Karpas-422 (cell line): ENCODE results near the gene LCAT. TPM values are rescaled to one million over a fixed set of nuclear protein-coding genes. Genes with fewer than 3 reads are reported as not detected.
A peak's percentile ranks its signal among the peaks of the same experiment; 100 is the strongest.

Source experiments
- DNase-seq: peaks from one replicate; pipeline ENCODE4 v3.0.0-alpha.2; 2015
- H2AFZ ChIP-seq: fragments of 200-600 bp; sonication (generic); 2 replicates; pipeline ENCODE4 v1.6.1; 2014; ENCODE audit warnings: antibody characterized with exemption, low read length, mixed read lengths
- H3K27ac ChIP-seq: fragments of 200-600 bp; sonication (generic); 2 replicates; pipeline ENCODE4 v1.5.1; 2014; ENCODE audit warnings: mild to moderate bottlenecking, low read length, moderate library complexity
- H3K27me3 ChIP-seq: fragments of 200-600 bp; sonication (generic); 2 replicates; pipeline ENCODE4 v1.6.1; 2014; ENCODE audit warnings: low read length, mixed read lengths
- H3K36me3 ChIP-seq: fragments of 200-600 bp; sonication (generic); 2 replicates; pipeline ENCODE4 v1.6.1; 2014; ENCODE audit warnings: low read length, mixed read lengths; ENCODE audit not compliant: insufficient read depth
- H3K4me1 ChIP-seq: fragments of 200-600 bp; sonication (generic); 2 replicates; pipeline ENCODE4 v1.6.1; 2014; ENCODE audit warnings: mild to moderate bottlenecking, low read length, mixed read lengths
- H3K4me2 ChIP-seq: fragments of 200-600 bp; sonication (generic); 2 replicates; pipeline ENCODE4 v1.6.1; 2014; ENCODE audit warnings: low read length, low read depth, mild to moderate bottlenecking; ENCODE audit not compliant: poor library complexity, severe bottlenecking
- H3K4me3 ChIP-seq: fragments of 200-600 bp; sonication (generic); 2 replicates; pipeline ENCODE4 v1.5.1; 2014; ENCODE audit warnings: mild to moderate bottlenecking, antibody characterized with exemption, low read length, mixed read lengths
- H3K79me2 ChIP-seq: fragments of 200-600 bp; sonication (generic); 2 replicates; pipeline ENCODE4 v1.6.1; 2014; ENCODE audit warnings: mild to moderate bottlenecking, low read length, mixed read lengths
- H3K9ac ChIP-seq: fragments of 200-600 bp; sonication (generic); 2 replicates; pipeline ENCODE4 v1.6.0; 2014; ENCODE audit warnings: low read length
- H3K9me2 ChIP-seq: fragments of 200-600 bp; sonication (generic), shearing (Covaris generic); replicated peaks from 2 replicates; pipeline ENCODE4 v1.6.0; 2014; ENCODE audit warnings: mild to moderate bottlenecking, low read length, moderate library complexity; ENCODE audit not compliant: insufficient read depth
- H3K9me3 ChIP-seq: fragments of 300-700, 200-600 bp; sonication (generic); 2 replicates; pipeline ENCODE4 v1.6.1; 2014; ENCODE audit warnings: low read length, mixed read lengths
- H4K20me1 ChIP-seq: fragments of 200-600 bp; sonication (generic); 2 replicates; pipeline ENCODE4 v1.6.1; 2014; ENCODE audit warnings: mild to moderate bottlenecking, antibody characterized with exemption, low read length, low read depth; ENCODE audit not compliant: insufficient read depth
- total RNA-seq: library from RNA; depleted of rRNA; stranded (reverse); fragments of >200 nt; shearing (Covaris generic); gene quantifications from 2 replicates; pipeline ENCODE4 v1.2.3, GENCODE V29; 2014; ENCODE audit warnings: low replicate concordance

LCAT gene
- total RNA-seq, 1 experiment from 2014 or later = 1.3 TPM

DNA sequence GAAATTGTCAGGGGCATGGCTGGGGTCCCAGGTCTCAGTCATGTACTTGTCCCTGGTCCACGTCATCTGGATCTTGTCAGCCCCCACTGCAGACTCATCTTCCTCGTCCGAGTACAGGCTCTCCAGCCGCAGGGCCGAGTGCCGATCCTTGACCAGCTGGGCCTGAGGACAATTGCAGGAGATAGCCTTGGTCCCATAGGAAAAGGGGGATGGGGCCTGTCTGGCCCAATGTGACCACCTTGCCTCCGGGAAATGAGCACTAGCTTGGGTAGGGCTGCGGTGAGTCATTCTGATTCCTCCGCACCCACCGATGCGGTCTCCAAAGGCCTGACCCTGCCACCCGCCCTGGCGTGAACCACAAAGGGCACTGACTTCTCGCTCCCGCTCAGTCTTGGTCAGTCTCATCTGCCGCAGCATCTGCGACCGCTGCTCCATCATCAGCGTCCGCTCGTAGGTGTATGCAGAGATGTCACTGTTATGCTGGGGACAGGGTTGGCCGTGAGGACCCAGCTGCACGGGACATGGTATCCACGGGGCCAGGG, 1.5 kb upstream of the LCAT start:
- no peaks in the 10 kb centered on the region for H3K9me3 ChIP-seq
- peaks cover 7% of the 10 kb centered on the region; the same call in 1 of the 2 replicates for H3K4me1 ChIP-seq
- H3K79me2 ChIP-seq = no peaks in the 10 kb centered on the region
- H2AFZ ChIP-seq = no peak overlapping the region
- H3K4me3 ChIP-seq = no peak overlapping the region
- no peaks in the 10 kb centered on the region for H3K27me3 ChIP-seq
- H3K4me2 ChIP-seq = no peak overlapping the region
- H4K20me1 ChIP-seq = peaks cover 8% of the 10 kb centered on the region; the same call in 1 of the 2 replicates
- no peaks in the 10 kb centered on the region for H3K36me3 ChIP-seq
- H3K9ac ChIP-seq = no peak overlapping the region
- H3K27ac ChIP-seq = no peak overlapping the region
- DNase-seq = no peak
- no peaks in the 10 kb centered on the region for H3K9me2 ChIP-seq

DNA sequence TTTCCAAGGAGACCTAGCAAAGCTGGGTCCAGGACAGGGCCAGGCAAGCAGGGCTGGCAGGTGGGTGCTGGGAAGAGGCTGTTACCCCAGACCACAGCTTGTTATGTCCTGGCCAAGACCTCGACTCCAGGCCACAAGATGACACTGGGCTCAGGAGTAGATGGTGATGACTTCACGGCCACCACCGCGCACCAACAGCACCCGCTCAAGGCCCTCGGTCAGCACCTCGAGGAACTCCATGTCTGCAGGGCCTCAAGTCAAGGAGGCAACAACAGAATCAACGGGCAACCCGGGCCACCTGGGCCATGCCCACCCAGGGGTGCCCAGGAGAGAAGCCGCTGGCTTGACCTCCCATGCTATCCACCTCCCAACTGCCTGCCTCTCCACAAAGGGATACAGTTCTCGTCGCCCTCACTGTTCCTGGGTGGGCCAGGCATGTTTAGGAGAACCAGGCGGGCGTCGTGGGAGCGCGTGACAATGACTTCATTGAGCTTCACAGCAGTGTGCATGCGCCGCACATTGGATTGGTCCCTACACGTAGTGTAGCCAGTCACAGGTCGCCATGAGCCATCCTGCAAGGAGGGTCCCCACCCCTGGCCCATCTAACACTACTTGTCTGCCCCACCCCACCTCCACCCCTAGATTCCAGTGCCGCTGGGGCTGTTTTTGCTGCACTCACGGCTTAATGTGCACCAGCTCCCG, 921 bp upstream of the LCAT start:
- no peaks in the 10 kb centered on the region for H3K9me2 ChIP-seq
- no peak overlapping the region for H3K4me2 ChIP-seq
- no peaks in the 10 kb centered on the region for H3K9me3 ChIP-seq
- no peak overlapping the region for H3K9ac ChIP-seq
- H3K4me1 ChIP-seq = peaks cover 7% of the 10 kb centered on the region; the same call in 1 of the 2 replicates
- H4K20me1 ChIP-seq = peaks cover 8% of the 10 kb centered on the region; the same call in 1 of the 2 replicates
- H3K4me3 ChIP-seq = no peak overlapping the region
- H3K36me3 ChIP-seq = no peaks in the 10 kb centered on the region
- H3K79me2 ChIP-seq = no peaks in the 10 kb centered on the region
- no peaks in the 10 kb centered on the region for H3K27me3 ChIP-seq
- H2AFZ ChIP-seq = no peak overlapping the region
- no peak overlapping the region for H3K27ac ChIP-seq
- no peak for DNase-seq

DNA sequence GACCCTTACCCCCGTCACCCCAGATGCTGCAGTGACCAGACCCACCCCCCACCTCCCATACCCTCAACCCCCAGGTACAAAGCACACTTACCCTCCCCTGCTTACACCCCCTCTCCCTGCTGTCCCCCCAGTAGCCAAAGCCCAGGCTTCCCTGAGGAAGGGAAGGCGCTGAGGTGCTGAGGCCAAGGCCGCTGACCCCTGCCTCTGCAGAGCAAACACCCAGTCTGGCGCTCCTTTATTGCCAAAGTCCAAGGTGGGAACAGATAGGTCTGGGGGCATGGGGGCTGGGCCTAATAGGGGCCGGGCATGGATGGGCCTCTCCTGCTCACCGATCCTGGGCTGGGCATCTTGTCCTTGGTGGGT, 683 bp downstream of the LCAT start:
- Histone ChIP-seq H3K4me2 (no peak overlapping the region), H3K9me2 (no peaks in the 10 kb centered on the region), H3K27ac (no peak overlapping the region), H3K9ac (no peak overlapping the region), H3K79me2 (peaks cover 3% of the 10 kb centered on the region; the same call in 1 of the 2 replicates), H3K4me3 (no peak overlapping the region), H3K9me3 (no peaks in the 10 kb centered on the region), H4K20me1 (peaks cover 8% of the 10 kb centered on the region; the same call in 1 of the 2 replicates), H3K27me3 (no peaks in the 10 kb centered on the region), H2AFZ (no peak overlapping the region), H3K36me3 (no peaks in the 10 kb centered on the region), H3K4me1 (peaks cover 7% of the 10 kb centered on the region; the same call in 1 of the 2 replicates)
- DNase-seq = no peak

DNA sequence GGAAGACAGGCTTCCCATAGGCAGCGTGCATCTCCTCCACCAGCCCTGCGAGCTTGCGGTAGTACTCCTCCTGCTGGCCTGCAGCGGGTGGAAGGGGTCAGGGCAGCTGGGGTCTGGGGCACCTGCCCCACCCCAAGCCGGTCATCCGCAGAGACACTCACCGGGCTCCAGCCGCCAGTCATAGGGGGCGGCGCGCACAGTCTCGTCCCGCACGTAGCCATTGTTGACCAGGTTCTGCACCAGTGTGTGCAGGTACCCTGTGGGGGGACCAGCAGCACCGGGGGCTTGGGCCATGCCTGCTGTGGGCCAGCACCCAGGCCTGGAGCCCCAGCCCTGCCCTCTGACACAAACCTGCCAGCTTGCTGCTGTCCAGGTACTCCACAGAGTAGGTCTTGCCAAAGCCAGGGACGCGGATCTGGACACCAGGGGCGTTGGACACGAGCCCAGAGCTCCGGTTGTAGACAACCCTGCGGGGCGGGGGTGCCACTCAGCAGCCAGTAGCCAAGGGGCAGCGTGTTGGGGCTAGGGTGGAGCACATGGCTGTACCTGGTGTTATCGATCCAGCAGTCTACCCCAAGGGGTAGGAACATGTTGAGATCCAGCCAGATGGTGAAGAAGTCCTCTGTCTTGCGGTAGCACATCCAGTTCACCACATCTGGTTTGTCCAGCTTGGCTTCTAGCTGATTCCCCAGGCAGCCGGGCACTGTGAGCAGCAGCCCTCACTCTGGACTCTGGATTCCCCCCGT, 1.2 kb downstream of the LCAT start:
- Histone ChIP-seq H3K4me3 (no peak overlapping the region), H3K36me3 (no peaks in the 10 kb centered on the region), H3K27me3 (no peaks in the 10 kb centered on the region), H3K9me2 (no peaks in the 10 kb centered on the region), H4K20me1 (peaks cover 8% of the 10 kb centered on the region; the same call in 1 of the 2 replicates), H3K4me2 (no peak overlapping the region), H3K79me2 (peaks cover 7% of the 10 kb centered on the region), H3K9me3 (no peaks in the 10 kb centered on the region), H3K27ac (no peak overlapping the region), H3K9ac (no peak overlapping the region), H3K4me1 (peaks cover 11% of the 10 kb centered on the region; the same call in 1 of the 2 replicates), H2AFZ (no peak overlapping the region)
- no peak for DNase-seq

DNA sequence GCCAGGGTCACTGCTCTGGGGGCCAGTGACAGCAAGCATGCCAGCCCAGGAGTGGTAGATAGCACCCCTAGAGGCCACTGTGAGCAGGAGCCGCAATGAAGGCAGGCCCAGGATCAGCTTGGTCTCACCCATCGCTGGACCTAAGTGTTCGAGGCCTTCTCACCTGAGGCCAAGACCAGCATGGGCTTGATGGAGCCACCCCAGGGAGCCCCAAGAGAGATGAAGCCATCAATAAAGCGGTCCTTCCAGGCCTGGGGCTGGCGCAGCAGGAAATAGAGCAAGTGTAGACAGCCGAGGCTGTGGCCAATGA, 1.8 kb downstream of the LCAT start:
- Histone ChIP-seq H3K36me3 (no peaks in the 10 kb centered on the region), H3K79me2 (peaks cover 12% of the 10 kb centered on the region), H2AFZ (no peak overlapping the region), H3K9me3 (no peaks in the 10 kb centered on the region), H4K20me1 (peaks cover 8% of the 10 kb centered on the region; the same call in 1 of the 2 replicates), H3K4me2 (no peak overlapping the region), H3K9me2 (no peaks in the 10 kb centered on the region), H3K4me1 (peaks cover 16% of the 10 kb centered on the region), H3K27ac (no peak overlapping the region), H3K27me3 (no peaks in the 10 kb centered on the region), H3K4me3 (no peak overlapping the region), H3K9ac (no peak overlapping the region)
- peak; percentile 81 for DNase-seq

DNA sequence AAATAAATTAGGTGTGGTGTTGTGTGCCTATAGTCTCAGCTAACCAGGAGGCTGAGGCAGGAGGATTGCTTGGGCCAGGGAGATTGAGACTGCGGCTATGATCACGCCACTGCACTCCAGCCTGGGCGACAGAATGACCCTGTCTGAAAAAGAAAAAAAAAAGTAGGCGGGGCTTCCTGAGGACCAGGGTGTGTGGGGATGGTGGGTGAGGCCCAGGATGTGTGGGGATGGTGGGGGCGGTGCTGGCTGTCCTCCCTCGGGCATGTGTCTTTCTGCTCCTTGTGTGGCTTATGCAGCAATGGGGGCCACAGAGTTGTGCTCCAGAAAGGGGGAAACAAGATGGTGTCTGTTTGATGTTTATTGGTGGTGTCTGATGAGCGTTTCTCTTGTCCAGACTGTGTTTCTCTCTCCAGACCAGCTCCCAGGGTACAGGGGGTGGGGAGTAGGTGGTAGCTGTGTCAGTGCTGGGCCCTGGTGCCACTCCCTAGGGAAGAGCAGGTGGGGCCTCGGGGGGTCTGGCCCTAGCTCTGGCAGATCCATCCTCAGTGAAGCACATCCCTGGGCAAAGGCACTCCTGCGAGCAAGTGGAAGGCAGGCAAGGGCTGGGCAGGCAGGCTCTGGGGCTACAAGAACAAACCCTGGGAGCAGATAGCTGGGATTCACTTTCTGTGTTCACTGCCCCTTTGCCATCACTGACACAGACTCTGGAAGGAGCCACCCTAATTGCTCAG, 2.3 kb downstream of the LCAT start:
- no peaks in the 10 kb centered on the region for H3K9me2 ChIP-seq
- DNase-seq = no peak
- H3K79me2 ChIP-seq = peaks cover 17% of the 10 kb centered on the region
- H3K9ac ChIP-seq = no peak overlapping the region
- no peak overlapping the region for H3K4me2 ChIP-seq
- no peaks in the 10 kb centered on the region for H3K36me3 ChIP-seq
- H2AFZ ChIP-seq = no peak overlapping the region
- H3K9me3 ChIP-seq = no peaks in the 10 kb centered on the region
- no peak overlapping the region for H3K4me3 ChIP-seq
- peaks cover 20% of the 10 kb centered on the region for H3K4me1 ChIP-seq
- H4K20me1 ChIP-seq = peaks cover 8% of the 10 kb centered on the region; the same call in 1 of the 2 replicates
- no peaks in the 10 kb centered on the region for H3K27me3 ChIP-seq
- H3K27ac ChIP-seq = no peak overlapping the region

DNA sequence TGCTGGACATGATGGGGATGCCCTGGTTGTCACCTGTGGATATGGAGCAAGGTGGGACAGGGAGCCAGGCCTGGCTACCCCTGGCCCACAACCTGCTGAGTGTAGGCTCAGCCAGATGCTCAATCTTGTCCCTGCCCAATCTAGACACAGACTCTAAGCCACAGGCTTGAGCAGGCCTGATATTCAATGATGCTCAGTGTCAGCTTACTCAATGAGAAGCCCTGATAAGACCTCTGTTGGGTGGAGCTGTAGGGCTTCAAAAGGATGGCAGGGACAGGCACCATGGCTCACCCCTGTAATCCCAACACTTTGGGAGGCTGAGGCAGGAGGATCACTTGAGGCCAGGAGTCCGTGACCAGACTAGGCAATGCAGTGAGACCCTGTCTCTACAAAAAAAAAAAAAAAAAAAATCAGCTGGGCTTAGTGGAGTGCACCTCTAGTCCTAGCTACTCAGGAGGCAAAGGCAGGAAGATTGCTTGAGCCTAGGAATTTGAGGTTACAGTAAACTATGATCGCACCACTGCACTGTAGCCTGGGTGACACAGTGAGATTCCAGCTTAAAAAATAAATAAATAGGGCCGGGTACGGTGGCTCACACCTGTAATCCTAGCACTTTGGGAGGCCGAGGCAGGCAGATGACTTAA, 3.4 kb downstream of the LCAT start:
- no peaks in the 10 kb centered on the region for H3K9me3 ChIP-seq
- H3K27me3 ChIP-seq = no peaks in the 10 kb centered on the region
- no peaks in the 10 kb centered on the region for H3K9me2 ChIP-seq
- DNase-seq = peak; percentile 49
- H3K4me2 ChIP-seq = no peak overlapping the region
- H3K4me3 ChIP-seq = no peak overlapping the region
- H2AFZ ChIP-seq = no peak overlapping the region
- peaks cover 25% of the 10 kb centered on the region for H3K79me2 ChIP-seq
- H3K36me3 ChIP-seq = no peaks in the 10 kb centered on the region
- no peak overlapping the region for H3K9ac ChIP-seq
- H3K4me1 ChIP-seq = peaks cover 20% of the 10 kb centered on the region
- H3K27ac ChIP-seq = no peak overlapping the region
- peaks cover 8% of the 10 kb centered on the region; the same call in 1 of the 2 replicates for H4K20me1 ChIP-seq
